ENCODE results near the gene GTF2H4.

GTF2H4 gene

DNA sequence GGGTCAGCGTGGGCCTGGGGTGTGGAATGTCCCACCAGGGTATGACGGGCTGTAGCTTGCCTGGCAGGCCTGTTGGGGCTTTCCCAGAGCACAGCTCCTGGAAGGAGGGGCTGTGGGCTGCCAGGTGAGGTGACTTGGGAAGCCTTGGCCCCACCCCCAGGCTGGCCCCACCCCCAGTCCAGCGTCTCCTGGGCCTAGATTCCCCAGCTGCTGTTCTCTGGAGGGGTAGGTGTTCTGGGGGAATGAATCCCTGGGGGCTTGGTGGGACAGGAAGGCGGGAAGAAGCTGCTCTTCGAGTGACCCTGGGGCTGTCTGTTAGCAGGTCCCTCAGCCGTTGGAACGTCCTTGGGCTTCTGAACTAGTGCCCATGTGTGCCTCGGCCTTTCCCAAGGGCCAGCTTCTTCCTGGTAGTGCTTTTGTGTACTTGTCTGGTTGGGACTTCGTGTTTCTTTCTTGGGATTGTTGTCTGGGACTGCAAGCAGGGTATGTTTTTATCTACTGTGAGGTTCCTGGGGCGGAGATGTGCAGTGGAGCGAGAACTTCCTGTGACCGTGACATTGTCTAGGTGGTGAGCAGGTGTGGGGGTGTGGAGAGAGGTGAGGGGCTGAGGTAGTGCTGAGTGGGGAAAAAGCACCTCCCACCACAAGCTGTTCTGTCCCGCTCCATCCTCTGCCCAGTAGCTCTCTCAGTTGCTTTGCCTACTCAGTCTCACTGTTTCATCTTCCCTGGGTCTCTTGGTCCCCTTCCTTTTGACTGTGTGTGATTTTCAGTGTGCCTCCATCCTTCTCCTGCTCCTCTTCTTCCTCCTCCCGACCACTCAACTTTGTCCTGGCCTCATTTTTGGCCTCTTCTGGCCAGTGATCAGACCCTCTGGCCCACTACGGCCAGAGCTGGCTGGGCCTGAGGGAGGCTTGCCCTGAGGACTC lies 25.0 kb upstream of the GTF2H4 start:
- DNase-seq: peak; percentile 89

GRCh38 chr6:30883685-30884520 lies 24.1 kb upstream of the GTF2H4 start, which contains the start of gene DDR1:
Gene DDR1, plus strand, starts transcription at chr6:30884519. Its CDS starts 4,211 bp downstream, at chr6:30888730.
- peak; percentile 76 for DNase-seq

GRCh38 chr6:30884521-30885480 lies 23.2 kb upstream of the GTF2H4 start:
- no peak for DNase-seq

DNA sequence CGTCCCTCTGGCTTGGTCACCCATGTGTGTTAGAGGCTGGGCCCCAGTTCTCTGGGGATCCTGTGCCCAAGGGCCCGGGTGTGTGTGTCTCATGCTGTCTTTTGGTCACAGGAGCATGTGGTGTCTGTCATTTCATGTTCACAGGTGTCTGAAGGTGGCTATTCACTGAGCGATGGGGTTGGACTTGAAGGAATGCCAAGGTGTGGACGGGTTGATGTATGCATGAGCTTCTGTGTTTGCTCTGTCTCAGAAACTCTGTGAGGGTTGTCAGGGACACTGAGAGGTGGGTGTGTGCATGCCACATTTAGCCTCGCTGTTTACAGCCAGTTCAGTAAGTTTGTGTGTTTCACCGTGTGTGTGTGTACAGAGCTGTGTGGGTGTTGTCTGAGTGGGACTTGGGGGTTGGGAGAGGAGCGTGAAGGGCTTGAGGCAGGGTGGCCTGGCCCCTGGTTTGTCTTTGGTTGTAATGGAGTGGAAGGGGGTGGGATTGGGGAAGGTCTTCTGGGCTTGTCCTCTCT lies 22.5 kb upstream of the GTF2H4 start:
- DNase-seq: no peak

GRCh38 chr6:30885999-30886896 lies 21.8 kb upstream of the GTF2H4 start:
- DNase-seq: peak; percentile 88

- DNase-seq: no peak
These were observed 21.1 kb upstream of the GTF2H4 start for GRCh38 chr6:30886897-30887255.

DNA sequence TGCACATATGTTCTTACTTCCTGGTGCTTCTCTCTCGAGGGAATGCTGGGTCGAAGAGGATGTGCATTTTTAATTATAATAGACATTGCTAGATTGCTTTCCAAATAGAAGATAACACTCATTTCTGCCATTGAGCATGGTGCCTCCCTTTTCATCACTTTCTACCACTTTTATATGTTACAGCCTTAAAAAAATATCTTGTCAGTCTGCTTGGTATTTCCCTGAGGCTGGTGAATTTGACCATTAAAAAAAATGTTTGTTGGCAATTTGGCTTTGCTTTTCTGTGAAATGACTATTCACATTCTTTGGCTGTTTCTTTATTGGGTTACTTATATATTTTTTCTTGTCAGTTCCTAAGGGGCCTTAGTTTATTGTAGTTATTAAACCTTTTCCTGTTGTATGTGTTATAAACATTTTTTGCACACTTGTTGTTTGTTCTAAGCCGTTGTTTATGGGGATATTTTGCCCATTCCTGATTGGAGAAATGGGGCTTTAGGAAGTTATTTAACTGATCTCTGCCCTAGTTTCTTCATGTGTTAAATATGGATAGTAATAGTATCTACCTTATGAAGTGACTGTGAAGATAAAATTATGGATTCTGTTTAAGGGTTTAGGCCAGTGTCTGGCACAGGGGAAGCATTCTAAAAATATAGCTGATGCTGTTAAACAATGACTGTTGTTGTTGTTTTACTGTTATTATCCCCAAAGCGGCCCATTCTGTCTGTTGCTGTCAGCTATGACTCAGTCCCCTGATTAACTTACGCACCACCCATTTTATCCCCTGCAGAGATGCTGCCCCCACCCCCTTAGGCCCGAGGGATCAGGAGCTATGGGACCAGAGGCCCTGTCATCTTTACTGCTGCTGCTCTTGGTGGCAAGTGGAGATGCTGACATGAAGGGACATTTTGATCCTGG lies 19.8 kb upstream of the GTF2H4 start:
- no peak for DNase-seq

- no peak for DNase-seq
These were observed 19.1 kb upstream of the GTF2H4 start for GRCh38 chr6:30888816-30889495.

DNA sequence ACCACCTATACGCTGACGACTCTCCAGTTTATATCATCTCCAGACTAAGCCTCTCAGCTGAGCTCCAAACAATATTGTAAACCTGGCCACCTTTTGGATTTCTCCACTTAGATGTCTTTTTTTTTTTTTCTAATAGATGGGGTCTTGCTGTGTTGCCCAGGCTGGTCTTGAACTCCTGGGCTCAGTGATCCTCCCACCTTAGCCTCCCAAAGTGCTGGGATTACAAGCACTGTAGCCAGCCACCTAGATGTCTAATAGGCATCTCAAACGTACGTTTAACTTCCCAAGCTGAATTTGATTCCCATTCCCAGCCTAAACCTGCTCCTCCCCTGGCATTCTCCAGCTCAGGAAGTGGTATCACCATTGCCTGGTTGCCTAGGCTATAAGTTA lies 18.5 kb upstream of the GTF2H4 start:
- no peak for DNase-seq

- DNase-seq: no peak
These were observed 17.9 kb upstream of the GTF2H4 start for GRCh38 chr6:30889921-30890645.

DNA sequence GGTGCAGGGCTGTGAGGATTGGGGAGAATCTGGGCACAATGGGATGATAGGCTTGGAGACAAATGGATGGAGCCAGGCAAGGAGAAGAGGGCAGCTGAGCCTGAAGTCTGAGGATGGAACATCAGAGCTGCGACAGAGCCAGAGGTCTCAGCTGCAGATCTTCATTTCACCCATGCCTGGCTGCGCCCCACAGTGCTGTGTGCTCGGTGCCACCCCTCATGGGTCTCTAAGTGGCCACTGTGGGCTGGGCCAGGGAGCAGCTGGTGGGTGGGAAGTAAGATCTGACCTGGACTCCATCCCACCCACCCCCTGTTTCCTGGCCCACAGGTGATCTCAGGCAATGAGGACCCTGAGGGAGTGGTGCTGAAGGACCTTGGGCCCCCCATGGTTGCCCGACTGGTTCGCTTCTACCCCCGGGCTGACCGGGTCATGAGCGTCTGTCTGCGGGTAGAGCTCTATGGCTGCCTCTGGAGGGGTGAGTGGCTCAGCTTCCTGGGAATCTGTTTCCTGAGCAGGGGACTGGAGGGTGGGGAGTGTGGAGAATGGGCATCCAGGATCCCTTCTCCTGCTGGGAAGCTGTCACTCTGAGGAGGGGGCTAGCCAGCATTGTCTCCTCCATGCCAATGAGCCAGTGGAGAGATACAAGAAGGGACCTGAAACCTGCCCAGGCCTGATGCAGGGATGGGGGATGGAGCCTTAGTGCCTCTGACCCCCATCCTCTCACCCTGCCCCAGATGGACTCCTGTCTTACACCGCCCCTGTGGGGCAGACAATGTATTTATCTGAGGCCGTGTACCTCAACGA lies 17.2 kb upstream of the GTF2H4 start:
- DNase-seq: no peak

GRCh38 chr6:30891450-30891723 lies 16.6 kb upstream of the GTF2H4 start:
- DNase-seq: no peak

DNA sequence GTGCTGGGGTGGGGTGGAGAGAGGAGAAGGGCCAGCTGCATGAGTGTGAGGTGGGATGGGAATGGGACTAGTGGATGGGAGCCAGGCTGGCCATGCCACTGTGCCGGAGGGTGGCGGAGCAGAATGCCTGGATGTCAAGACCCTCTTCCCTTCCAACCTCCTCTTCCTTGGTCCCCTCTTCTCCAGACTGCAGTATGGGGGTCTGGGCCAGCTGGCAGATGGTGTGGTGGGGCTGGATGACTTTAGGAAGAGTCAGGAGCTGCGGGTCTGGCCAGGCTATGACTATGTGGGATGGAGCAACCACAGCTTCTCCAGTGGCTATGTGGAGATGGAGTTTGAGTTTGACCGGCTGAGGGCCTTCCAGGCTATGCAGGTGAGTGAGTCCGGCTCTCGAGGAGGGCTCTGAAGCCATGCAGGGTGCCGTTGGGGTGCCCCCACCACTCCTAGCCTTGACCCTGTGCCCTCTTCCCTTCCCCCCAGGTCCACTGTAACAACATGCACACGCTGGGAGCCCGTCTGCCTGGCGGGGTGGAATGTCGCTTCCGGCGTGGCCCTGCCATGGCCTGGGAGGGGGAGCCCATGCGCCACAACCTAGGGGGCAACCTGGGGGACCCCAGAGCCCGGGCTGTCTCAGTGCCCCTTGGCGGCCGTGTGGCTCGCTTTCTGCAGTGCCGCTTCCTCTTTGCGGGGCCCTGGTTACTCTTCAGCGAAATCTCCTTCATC lies 16.0 kb upstream of the GTF2H4 start:
- DNase-seq: no peak

DNA sequence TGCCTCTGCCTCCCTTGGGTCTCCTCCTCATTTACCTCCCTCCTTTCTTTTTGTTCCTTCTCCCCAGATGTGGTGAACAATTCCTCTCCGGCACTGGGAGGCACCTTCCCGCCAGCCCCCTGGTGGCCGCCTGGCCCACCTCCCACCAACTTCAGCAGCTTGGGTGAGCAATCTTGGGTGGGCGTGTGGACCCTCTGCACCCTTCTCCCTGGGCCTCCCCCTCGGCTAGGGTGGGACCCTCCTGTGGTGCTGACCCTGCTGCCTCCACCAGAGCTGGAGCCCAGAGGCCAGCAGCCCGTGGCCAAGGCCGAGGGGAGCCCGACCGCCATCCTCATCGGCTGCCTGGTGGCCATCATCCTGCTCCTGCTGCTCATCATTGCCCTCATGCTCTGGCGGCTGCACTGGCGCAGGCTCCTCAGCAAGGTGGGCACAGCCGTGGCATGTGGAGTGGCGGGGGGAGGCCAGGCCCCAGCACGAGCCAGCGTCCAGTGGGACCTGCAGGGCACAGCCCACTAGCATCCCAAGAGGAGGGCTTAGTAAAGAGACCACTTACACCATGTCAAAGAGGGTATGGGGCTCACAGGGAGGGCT lies 14.9 kb upstream of the GTF2H4 start:
- DNase-seq: no peak

DNA sequence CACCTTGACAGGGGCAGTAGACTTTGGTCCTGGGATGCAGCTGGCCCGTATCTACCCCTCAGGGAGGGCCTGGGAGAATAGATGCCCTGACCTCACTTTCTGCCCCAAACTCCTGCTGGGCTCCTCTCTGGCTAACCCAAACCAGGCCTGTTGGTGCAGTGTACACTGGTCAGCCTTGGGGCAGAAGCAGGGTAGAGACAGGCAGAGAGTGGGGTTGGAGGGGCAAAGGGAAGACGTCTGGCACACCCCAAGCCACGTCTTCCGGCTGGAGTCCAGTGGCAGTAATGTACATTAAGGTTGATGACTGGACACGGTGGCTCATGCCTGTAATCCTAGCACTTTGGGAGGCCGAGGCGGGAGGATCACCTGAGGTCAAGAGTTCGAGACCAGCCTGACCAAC lies 14.3 kb upstream of the GTF2H4 start:
- no peak for DNase-seq

DNA sequence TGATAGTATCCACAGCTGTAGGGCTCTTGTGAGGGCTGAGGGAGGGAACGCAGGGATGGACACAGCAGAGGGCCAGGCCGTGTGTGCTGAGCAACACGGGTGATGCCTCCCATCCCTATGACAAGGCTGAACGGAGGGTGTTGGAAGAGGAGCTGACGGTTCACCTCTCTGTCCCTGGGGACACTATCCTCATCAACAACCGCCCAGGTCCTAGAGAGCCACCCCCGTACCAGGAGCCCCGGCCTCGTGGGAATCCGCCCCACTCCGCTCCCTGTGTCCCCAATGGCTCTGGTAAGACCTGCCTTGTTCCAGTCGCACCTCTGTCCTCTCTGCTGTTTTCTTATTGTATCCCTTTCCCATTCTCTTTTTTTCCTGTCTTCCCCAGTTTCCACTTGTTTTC lies 13.6 kb upstream of the GTF2H4 start:
- no peak for DNase-seq

DNA sequence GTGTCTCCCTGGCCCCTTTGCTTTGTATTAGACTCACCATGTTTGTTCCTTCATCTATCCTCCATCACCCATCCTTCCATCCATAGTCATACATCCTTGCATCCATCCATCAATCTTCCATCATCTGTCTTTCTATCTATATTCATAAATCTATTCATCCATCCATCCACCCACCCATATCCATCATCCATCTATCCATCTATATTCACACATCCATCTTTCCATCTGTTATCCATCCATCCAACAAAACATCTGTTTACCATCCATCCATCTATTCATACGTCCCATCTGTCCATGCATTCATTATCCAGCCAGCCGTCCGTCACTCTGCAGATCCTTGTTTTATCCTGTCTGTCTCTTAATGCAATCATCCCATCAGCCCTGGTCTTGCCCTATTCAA lies 13.1 kb upstream of the GTF2H4 start:
- no peak for DNase-seq

All from NCI-H2171 (cell line).